ENCODE data around the gene CTSZ. TPM values are rescaled to one million over a fixed set of nuclear protein-coding genes. Genes with fewer than 3 reads are reported as not detected.

CTSZ gene
- total RNA-seq, 1 experiment from 2014 or later = 37.6 TPM

GRCh38 chr20:59046862-59047261 lies 39.8 kb upstream of the CTSZ start:
- H3K4me2 ChIP-seq (ENCODE audit: insufficient read depth, insufficient read length, low read length) = no peak overlapping the region
- Mint-ChIP-seq H3K4me3 (no peak overlapping the region), H3K4me1 (peaks cover 6 to 7% of the 10 kb centered on the region in 2 experiments), H3K27me3 (ENCODE audit: low read depth) (peaks cover 30% of the 10 kb centered on the region), H3K27ac (no peak overlapping the region), H3K36me3 (ENCODE audit: insufficient read depth in 1 of 3, low read depth in 3 of 3) (no peaks in the 10 kb centered on the region), H3K9me3 (no peaks in the 10 kb centered on the region; a peak in 1 of 5 replicates)
- no peaks in the 10 kb centered on the region for H3K9me3 ChIP-seq (ENCODE audit: control insufficient read depth, low read depth, low read length)
- peaks cover 7% of the 10 kb centered on the region for H3K23me2 ChIP-seq (ENCODE audit: insufficient read length, low read depth, low read length, poor library complexity, severe bottlenecking)
- no peak overlapping the region for H2BK120ac ChIP-seq (ENCODE audit: low read depth, low read length, poor library complexity, severe bottlenecking)
- H4K20me1 ChIP-seq (ENCODE audit: control insufficient read depth, insufficient read depth, insufficient read length) = no peaks in the 10 kb centered on the region
- TF ChIP-seq CTCF (conservative IDR thresholded peaks at IDR 0.05) = no peak
- H3K9ac ChIP-seq (ENCODE audit: extremely low read depth, insufficient read length, low read length) = no peak overlapping the region
- H3K56ac ChIP-seq (ENCODE audit: insufficient read length, low read depth, low read length) = no peak overlapping the region
- H3K14ac ChIP-seq (ENCODE audit: insufficient read depth, low read length) = no peak overlapping the region
- no peak overlapping the region for H2BK12ac ChIP-seq (ENCODE audit: insufficient read length, low read depth, low read length)
- no peak overlapping the region for H3T11ph ChIP-seq (ENCODE audit: low read length)
- no peaks in the 10 kb centered on the region for H3K27me3 ChIP-seq (ENCODE audit: insufficient read depth, low read length)
- no peak overlapping the region for H2AFZ ChIP-seq (ENCODE audit: low read length)
- no peak overlapping the region for H2BK5ac ChIP-seq (ENCODE audit: insufficient read length, low read length)
- H3K79me2 ChIP-seq (ENCODE audit: insufficient read depth, low read length) = no peaks in the 10 kb centered on the region; the same call in 1 of the 2 replicates
- WGBS (ENCODE audit: extremely low coverage, insufficient read length, low lambda C conversion rate) = no CpG with 5 or more reads among the region's 3 CpGs
- no peak overlapping the region for H4K8ac ChIP-seq (replicated peaks; ENCODE audit: insufficient read length, low read depth, low read length)
- no peak overlapping the region for H3K4ac ChIP-seq (ENCODE audit: low read depth, low read length)
- H3K4me1 ChIP-seq (ENCODE audit: insufficient read depth, low read length) = 0 out of 2 replicates have a peak, but pooled peaks cover 2% of the 10 kb centered on the region
- no peak overlapping the region for H2BK15ac ChIP-seq (ENCODE audit: low read depth, low read length)
- no peak overlapping the region for H2AK5ac ChIP-seq (ENCODE audit: insufficient read length, low read length)
- no peak overlapping the region for H4K5ac ChIP-seq (ENCODE audit: insufficient read length, low read depth, low read length)
- no peak overlapping the region for H2BK20ac ChIP-seq (ENCODE audit: low read depth, low read length, poor library complexity, severe bottlenecking)
- no peaks in the 10 kb centered on the region for H3K79me1 ChIP-seq (ENCODE audit: insufficient read depth, low read depth, low read length, poor library complexity, severe bottlenecking)
- no peak overlapping the region for H3K27ac ChIP-seq (ENCODE audit: insufficient read length, low read depth, low read length)
- DNase-seq = no peak
- no peak overlapping the region for H3K18ac ChIP-seq (ENCODE audit: insufficient read length, low read depth, low read length)
- H4K91ac ChIP-seq (ENCODE audit: insufficient read length, low read depth, low read length) = no peak overlapping the region
- no peak overlapping the region for H3K23ac ChIP-seq (ENCODE audit: insufficient read length, low read depth, low read length)

Data from H9 (cell line).